DMS 273 (cell line): Measurements from ENCODE around the gene PAIP2.

Source experiments
- DNase-seq: peaks from one replicate; lab custom pipeline; 2025; ENCODE audit not compliant: unreplicated experiment; lab: John Stamatoyannopoulos, UW

PAIP2 gene

GRCh38 chr5:139391570-139392323 is 50.1 kb downstream of the PAIP2 start:
- no peak for DNase-seq

- no peak for DNase-seq
Measured at GRCh38 chr5:139392324-139392677, 50.6 kb downstream of the PAIP2 start.

GRCh38 chr5:139392678-139393496 is 51.2 kb downstream of the PAIP2 start:
- peak; percentile 77 for DNase-seq

GRCh38 chr5:139393497-139394122 is 52.0 kb downstream of the PAIP2 start:
- no peak for DNase-seq

- DNase-seq, result peak; percentile 85
Measured at GRCh38 chr5:139394123-139394653, 52.5 kb downstream of the PAIP2 start.

GRCh38 chr5:139394654-139395566 is 53.3 kb downstream of the PAIP2 start, which contains the start of gene PROB1:
Gene PROB1 (minus strand): TSS chr5:139395104. CDS start chr5:139395081, 23 bp downstream.
- DNase-seq, result no peak

GRCh38 chr5:139395844-139396640 is 54.4 kb downstream of the PAIP2 start:
- no peak for DNase-seq

GRCh38 chr5:139396691-139397090 is 55.0 kb downstream of the PAIP2 start:
- no peak for DNase-seq

- DNase-seq, result peak; percentile 28
Measured at GRCh38 chr5:139397921-139398320, 56.3 kb downstream of the PAIP2 start.

- no peak for DNase-seq
Measured at GRCh38 chr5:139399501-139400121, 58.0 kb downstream of the PAIP2 start.

- no peak for DNase-seq
Measured at GRCh38 chr5:139401546-139401945, 59.9 kb downstream of the PAIP2 start.

- peak; percentile 63 for DNase-seq
Measured at GRCh38 chr5:139402561-139403158, 61.0 kb downstream of the PAIP2 start.

- DNase-seq, result no peak
Measured at GRCh38 chr5:139403418-139403786, 61.7 kb downstream of the PAIP2 start.

- DNase-seq, result peak; percentile 99
Measured at GRCh38 chr5:139403787-139404483, 62.3 kb downstream of the PAIP2 start, which contains the start of gene SPATA24. Gene SPATA24 (minus strand): TSS chr5:139404089. CDS start chr5:139404060, 29 bp downstream.

GRCh38 chr5:139404484-139404840 is 62.8 kb downstream of the PAIP2 start:
- DNase-seq, result peak; percentile 54

- no peak for DNase-seq
Measured at GRCh38 chr5:139406963-139407362, 65.3 kb downstream of the PAIP2 start.

GRCh38 chr5:139407517-139407916 is 65.9 kb downstream of the PAIP2 start:
- peak; percentile 31 for DNase-seq

- DNase-seq, result no peak
Measured at GRCh38 chr5:139408191-139408590, 66.5 kb downstream of the PAIP2 start.
